Stomach (tissue), 4 donors: ENCODE measurements around the gene AGBL4.

Experiments used
- EP300 ChIP-seq: sonication (generic); formaldehyde crosslinking; IDR thresholded peaks from one replicate; pipeline ENCODE4 v1.6.1; 2017; ENCODE audit warnings: antibody characterized with exemption
- POLR2A ChIP-seq, 4 donors: fragments of 450-650 bp; IDR thresholded peaks; one replicate each; pipeline ENCODE4 v1.6.1; 2016; ENCODE audit warnings: antibody characterized with exemption in 4 of 4, control low read depth in 2 of 4, mild to moderate bottlenecking in 1 of 4, moderate library complexity in 1 of 4
- POLR2AphosphoS5 ChIP-seq, 3 donors: sonication (generic); formaldehyde crosslinking; IDR thresholded peaks; one replicate each; pipeline ENCODE4 v1.6.1; 2016; ENCODE audit warnings: antibody characterized with exemption in 3 of 3
- TF ChIP-seq, protein P1 (sequence below), 7 experiments: fragments of 450-650 bp in 4 of 7; fragments of 200-600 bp in 3 of 7; sonication (generic) in 3 of 7; IDR thresholded peaks; one replicate each; pipeline ENCODE4 v1.5.1; 2016 to 2019; ENCODE audit warnings: antibody characterized with exemption in 7 of 7, control low read depth in 2 of 7, mild to moderate bottlenecking in 1 of 7

- TF ChIP-seq, protein P1, sequence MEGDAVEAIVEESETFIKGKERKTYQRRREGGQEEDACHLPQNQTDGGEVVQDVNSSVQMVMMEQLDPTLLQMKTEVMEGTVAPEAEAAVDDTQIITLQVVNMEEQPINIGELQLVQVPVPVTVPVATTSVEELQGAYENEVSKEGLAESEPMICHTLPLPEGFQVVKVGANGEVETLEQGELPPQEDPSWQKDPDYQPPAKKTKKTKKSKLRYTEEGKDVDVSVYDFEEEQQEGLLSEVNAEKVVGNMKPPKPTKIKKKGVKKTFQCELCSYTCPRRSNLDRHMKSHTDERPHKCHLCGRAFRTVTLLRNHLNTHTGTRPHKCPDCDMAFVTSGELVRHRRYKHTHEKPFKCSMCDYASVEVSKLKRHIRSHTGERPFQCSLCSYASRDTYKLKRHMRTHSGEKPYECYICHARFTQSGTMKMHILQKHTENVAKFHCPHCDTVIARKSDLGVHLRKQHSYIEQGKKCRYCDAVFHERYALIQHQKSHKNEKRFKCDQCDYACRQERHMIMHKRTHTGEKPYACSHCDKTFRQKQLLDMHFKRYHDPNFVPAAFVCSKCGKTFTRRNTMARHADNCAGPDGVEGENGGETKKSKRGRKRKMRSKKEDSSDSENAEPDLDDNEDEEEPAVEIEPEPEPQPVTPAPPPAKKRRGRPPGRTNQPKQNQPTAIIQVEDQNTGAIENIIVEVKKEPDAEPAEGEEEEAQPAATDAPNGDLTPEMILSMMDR (IDR thresholded peaks at IDR 0.05): no peak
- TF ChIP-seq EP300: no peak
- no peak for TF ChIP-seq POLR2AphosphoS5 (IDR thresholded peaks at IDR 0.05)
- no peak for TF ChIP-seq POLR2A (IDR thresholded peaks at IDR 0.05)
These were observed 1441.3 kb downstream of the AGBL4 start for GRCh38 chr1:48582408-48582807.
